ENCODE measurements around the gene RMDN3.

RMDN3 gene

DNA sequence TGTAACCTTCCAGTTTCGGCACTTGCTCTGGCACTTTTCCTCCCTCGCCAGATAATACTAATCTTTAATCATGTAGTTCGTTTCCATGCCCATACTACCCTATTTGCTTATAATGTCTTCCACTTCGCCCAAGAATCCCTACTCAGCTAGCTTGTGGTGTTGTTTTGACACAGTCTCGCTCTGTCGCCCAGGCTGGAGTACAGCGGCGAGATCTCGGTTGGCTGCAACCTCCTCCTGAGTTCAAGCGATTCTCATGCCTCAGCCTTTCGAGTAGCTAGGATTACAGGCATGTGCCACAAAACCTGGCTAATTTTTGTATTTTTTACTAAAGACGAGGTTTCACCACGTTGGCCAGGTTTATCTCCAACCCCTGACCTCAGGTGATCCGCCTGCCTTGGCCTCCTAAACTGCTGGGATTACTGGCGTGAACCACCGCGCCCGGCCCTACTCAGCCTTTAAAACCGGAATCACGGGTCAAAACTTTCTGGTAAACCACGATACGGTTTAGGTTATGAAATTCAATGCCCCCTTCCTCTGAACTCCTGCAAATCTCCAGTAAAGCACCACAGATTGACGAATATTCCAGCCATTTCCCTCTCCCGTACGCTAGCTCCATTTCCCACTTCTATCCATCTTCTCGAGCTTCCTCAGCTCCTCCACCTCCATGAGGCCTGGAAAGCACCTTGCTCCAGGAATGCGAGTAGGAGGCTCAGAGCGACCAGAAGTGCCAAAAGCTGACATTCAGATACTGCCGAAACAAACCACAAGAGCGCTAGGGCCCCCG is 61.0 kb downstream of the RMDN3 start:
- no peak for DNase-seq

- no peak for DNase-seq
Observed at GRCh38 chr15:40691737-40692136, 63.3 kb downstream of the RMDN3 start.

GRCh38 chr15:40688932-40689799 is 65.9 kb downstream of the RMDN3 start:
- DNase-seq: no peak
